K562 (cell line): ENCODE measurements around the gene FAM156A. TPM values are rescaled to one million over a fixed set of nuclear protein-coding genes. Genes with fewer than 3 reads are reported as not detected.
A peak's percentile ranks its signal among the peaks of the same experiment; 100 is the strongest.
"Not testable (repeated sequence)": the region's sequence is repeated elsewhere in the genome, so short reads cannot be mapped to it uniquely, and the experiment has no call there.

Source experiments
- ATAC-seq: fragments of 200-7000 bp; cut with Tn5 transposase; 3 replicates; pipeline ENCODE4 v1.9.1; 2020; ENCODE audit warnings: moderate library complexity
- Bru-seq: library from RNA; stranded (reverse); fragments of 400-500 nt; gene quantifications from one replicate; lab custom pipeline; 2021; lab: Mats Ljungman, UMichigan
- BruChase-seq, 2 experiments: library from RNA; stranded (reverse); fragments of 400-500 nt; gene quantifications; one replicate each; lab custom pipeline; 2021; lab: Mats Ljungman, UMichigan
- BruUV-seq: library from RNA; stranded (reverse); fragments of 400-500 nt; replicated peaks from 2 replicates; lab custom pipeline; 2021; lab: Mats Ljungman, UMichigan
- CTCF ChIA-PET: fragments of 300-600 bp; formaldehyde crosslinking; extraction: SDS; loops from one replicate; lab custom pipeline; 2021; ENCODE audit warnings: low intra/inter-chr PET ratio; lab: Yijun Ruan, JAX
- POLR2A ChIA-PET: fragments of 300-600, 350-650 bp; sonication (Branson Sonifier 250); formaldehyde crosslinking; extraction: SDS; loops from one replicate; lab custom pipeline; 2021; ENCODE audit warnings: antibody characterized with exemption, inconsistent platforms; lab: Yijun Ruan, JAX
- DNase-seq, 4 experiments: peaks; one replicate each; pipeline versions ENCODE4 v3.0.0 to v3.0.0-alpha.2; 2011 to 2018; ENCODE audit warnings: low spot score in 3 of 4, mixed read lengths in 3 of 4; ENCODE audit errors: extremely low read depth in 1 of 4
- FAIRE-seq: peaks from 2 replicates; lab custom pipeline; 2011; peaks lifted over from hg19 to GRCh38; lab: Jason Lieb, UNC
- H2AFZ ChIP-seq: 2 replicates; pipeline ENCODE4 v1.6.0; 2011; ENCODE audit warnings: low read depth, low read length, control low read depth, inconsistent platforms
- H3K27ac ChIP-seq: fragments of 200-600 bp; 3 replicates; pipeline ENCODE4 v1.8.0; 2011; ENCODE audit warnings: low read depth, mild to moderate bottlenecking, control low read depth, inconsistent platforms, low read length, moderate library complexity, mixed read lengths; ENCODE audit errors: extremely low read depth
- H3K27me3 ChIP-seq, 2 experiments: fragments of 300-600 bp in 1 of 2; 2 replicates in 1 of 2; 3 replicates in 1 of 2; pipeline versions ENCODE4 v1.6.0 to v1.8.0; 2011; ENCODE audit warnings: inconsistent platforms in 2 of 2, low read length in 2 of 2, mild to moderate bottlenecking in 1 of 2, mixed read lengths in 1 of 2, moderate library complexity in 1 of 2; ENCODE audit not compliant: control insufficient read depth in 2 of 2, insufficient read depth in 2 of 2
- H3K36me3 ChIP-seq: fragments of 300-600 bp; 3 replicates; pipeline ENCODE4 v1.8.0; 2011; ENCODE audit warnings: mild to moderate bottlenecking, low read length, inconsistent platforms; ENCODE audit not compliant: control insufficient read depth, insufficient read depth
- H3K4me1 ChIP-seq, 2 experiments: fragments of 200-600 bp in 1 of 2; replicated peaks in 1 of 2; 2 replicates in 1 of 2; 3 replicates in 1 of 2; pipeline versions ENCODE4 v1.5.1 to v1.8.0; 2011; ENCODE audit warnings: inconsistent platforms in 2 of 2, low read length in 2 of 2, mild to moderate bottlenecking in 1 of 2, mixed read lengths in 1 of 2, moderate library complexity in 1 of 2; ENCODE audit not compliant: control insufficient read depth in 2 of 2, insufficient read depth in 2 of 2
- H3K4me2 ChIP-seq: 2 replicates; pipeline ENCODE4 v1.6.1; 2011; ENCODE audit warnings: low read length, control low read depth, inconsistent platforms, mixed read lengths; ENCODE audit not compliant: insufficient read depth
- H3K4me3 ChIP-seq: fragments of 200-600 bp; sonication (generic), shearing (Covaris generic); 2 replicates; pipeline ENCODE4 v1.5.1; 2016; ENCODE audit warnings: control low read depth, inconsistent platforms
- H3K79me2 ChIP-seq: fragments of 200-600 bp; 3 replicates; pipeline ENCODE4 v1.8.0; 2011; ENCODE audit warnings: low read length, inconsistent platforms; ENCODE audit not compliant: control insufficient read depth, insufficient read depth
- H3K9ac ChIP-seq, 2 experiments: 2 replicates each; pipeline versions ENCODE4 v1.6.0 to v1.6.1; 2011; ENCODE audit warnings: low read depth in 2 of 2, low read length in 2 of 2, control low read depth in 1 of 2, inconsistent platforms in 1 of 2, mild to moderate bottlenecking in 1 of 2, mixed read lengths in 1 of 2; ENCODE audit not compliant: insufficient read depth in 1 of 2
- H3K9me1 ChIP-seq: one replicate; pipeline ENCODE4 v1.6.0; 2011; ENCODE audit warnings: inconsistent platforms, mild to moderate bottlenecking, low read length, moderate library complexity; ENCODE audit not compliant: control insufficient read depth, insufficient read depth
- H3K9me3 ChIP-seq: replicated peaks from 2 replicates; pipeline ENCODE4 v1.5.1; 2011; ENCODE audit warnings: low read depth, low read length, inconsistent platforms; ENCODE audit not compliant: control insufficient read depth, insufficient read depth
- H4K20me1 ChIP-seq: replicated peaks from 2 replicates; pipeline ENCODE4 v1.6.1; 2011; ENCODE audit warnings: low read length, inconsistent platforms, mixed read lengths; ENCODE audit not compliant: control insufficient read depth, insufficient read depth
- WGBS: fragments of 100-300 bp; shearing (Covaris generic); methylation state at CpG from one replicate; pipeline ENCODE4 v1.1.6; 2016; ENCODE audit warnings: low coverage, mixed read lengths; ENCODE audit not compliant: insufficient coverage; ENCODE audit errors: missing lambda C conversion rate; 5-methylcytosine and 5-hydroxymethylcytosine counted together
- in situ Hi-C: fragments of 300-500 bp; cut with MboI; formaldehyde crosslinking; loops from 4 replicates; pipeline ENCODE4 v1.15.0; 2018; ENCODE audit warnings: inconsistent platforms, mixed read lengths
- intact Hi-C: fragments of 100-400 bp; cut with micrococcal nuclease; formaldehyde crosslinking; loops from 2 replicates; pipeline ENCODE4 v1.14.2; 2022
- long read RNA-seq, 3 experiments: library from polyadenylated mRNA in 2 of 3; library from RNA in 1 of 3; unstranded in 2 of 3; stranded (forward) in 1 of 3; transcript quantifications; one replicate each; pipeline ENCODE4 v2.0.0, GENCODE V29; 2019 to 2022
- polyA minus RNA-seq, 3 experiments: library from RNA; depleted of rRNA, polyadenylated mRNA; stranded (reverse); fragments of >200 nt; gene quantifications; 2 replicates each; pipeline ENCODE4 v1.2.3, GENCODE V29; 2011
- polyA plus RNA-seq, 8 experiments: library from polyadenylated mRNA; depleted of rRNA in 4 of 8; stranded (reverse) in 5 of 8; unstranded in 3 of 8; fragments of >200 nt; fragmentation: Nextera tagmentation in 2 of 8; fragmentation: Illumina TruSeq in 1 of 8; extraction: Ambion mirVana in 2 of 8; extraction: Trizol in 1 of 8; gene quantifications; 2 replicates each; pipeline versions ENCODE4 v1.2.1 to v1.2.3, GENCODE V29; 2011 to 2014; ENCODE audit warnings: inconsistent platforms in 1 of 8, missing spikeins in 1 of 8
- total RNA-seq, 7 experiments: library from RNA; depleted of rRNA in 6 of 7; stranded (reverse); fragments of >200 nt in 6 of 7; fragmentation: Illumina TruSeq in 2 of 7; extraction: Trizol in 2 of 7; gene quantifications; 2 replicates each; pipeline versions ENCODE4 v1.2.1 to v1.2.3, GENCODE V29; 2011 to 2021; ENCODE audit warnings: low replicate concordance in 1 of 7

Gene FAM156A
- 56.1 and 59.3 TPM in 2 replicates for total RNA-seq (2011; cell fraction: chromatin; rRNA removed; ENCODE audit: low replicate concordance)
- total RNA-seq (2011; cell fraction: nucleolus; rRNA removed), result 16.8 and 19.7 TPM in 2 replicates
- 34.2 and 51.3 TPM in 2 replicates for total RNA-seq (2011; cell fraction: nucleoplasm; rRNA removed)
- 8.2 and 8.6 TPM in 2 replicates for total RNA-seq (2014; rRNA removed)
- 7.2 and 9.0 TPM in 2 replicates for total RNA-seq (2014; rRNA removed; fragmentation: Illumina TruSeq; extraction: Trizol)
- 6.6 and 8.8 TPM in 2 replicates for total RNA-seq (2015; rRNA removed; fragmentation: Illumina TruSeq; extraction: Trizol)
- 14.5 and 14.8 TPM in 2 replicates for total RNA-seq (2021)
- polyA plus RNA-seq (2011; rRNA removed), result 20.3 and 20.6 TPM in 2 replicates
- polyA plus RNA-seq (2011; cell fraction: cytosol; rRNA removed), result 18.9 and 20.6 TPM in 2 replicates
- polyA plus RNA-seq (2011; cell fraction: nucleus; rRNA removed), result 92.9 and 126 TPM in 2 replicates
- polyA plus RNA-seq (2012), result 19.4 and 25.5 TPM in 2 replicates
- 13.2 and 13.4 TPM in 2 replicates for polyA plus RNA-seq (2014; fragmentation: Illumina TruSeq; extraction: Trizol)
- 1 to 10 TPM; 1.9 to 2.9 TPM for polyA plus RNA-seq (2014; fragmentation: Nextera tagmentation; extraction: Ambion mirVana)
- polyA plus RNA-seq (2014; rRNA removed), result 16.7 and 20.3 TPM in 2 replicates
- 5.1 and 6.9 TPM in 2 replicates for polyA minus RNA-seq (2011; rRNA and poly(A)+ RNA removed)
- 2.9 and 6.2 TPM in 2 replicates for polyA minus RNA-seq (2011; cell fraction: cytosol; rRNA and poly(A)+ RNA removed)
- polyA minus RNA-seq (2011; cell fraction: nucleus; rRNA and poly(A)+ RNA removed), result 10.5 and 12.1 TPM in 2 replicates
- percentile 44 among the genes with signal in this experiment for Bru-seq, nascent RNA
- BruChase-seq, experiment 1, labeled RNA remaining after a 2-hour chase, result percentile 47 among the genes with signal in this experiment
- BruChase-seq, experiment 2, labeled RNA remaining after a 6-hour chase, result percentile 46 among the genes with signal in this experiment
- long read RNA-seq, experiment 1, transcript FAM156A-215 (4 exons, 644 nt), result minor isoform, 5 of 66 reads
- long read RNA-seq, experiment 1, transcript FAM156A-221 (3 exons, 3,757 nt), result minor isoform, 7 of 66 reads
- long read RNA-seq, experiment 1, transcript FAM156A-201 (4 exons, 2,942 nt), result major isoform, 11 of 66 reads
- long read RNA-seq, experiment 1, partial matches to known transcripts, result 6 of 66 reads
- long read RNA-seq, experiment 1, other reads (novel, unspliced or antisense), result 31 of 66 reads
- long read RNA-seq, experiment 2, partial matches to known transcripts, result 1 of 11 reads
- long read RNA-seq, experiment 2, other reads (novel, unspliced or antisense), result 5 of 11 reads
- long read RNA-seq, experiment 3, transcript FAM156A-215 (4 exons, 644 nt), result major isoform, 5 of 11 reads
- long read RNA-seq, experiment 3, partial matches to known transcripts, result 3 of 11 reads
- long read RNA-seq, experiment 3, other reads (novel, unspliced or antisense), result 2 of 11 reads

- H3K4me3 ChIP-seq, intact Hi-C loops, POLR2A ChIA-PET, H4K20me1 ChIP-seq, CTCF ChIA-PET, H3K9ac ChIP-seq, H3K4me2 ChIP-seq, H3K4me1 ChIP-seq, DNase-seq, H3K79me2 ChIP-seq, H3K27me3 ChIP-seq, H3K27ac ChIP-seq, BruUV-seq, H2AFZ ChIP-seq, H3K9me1 ChIP-seq, in situ Hi-C loops, H3K9me3 ChIP-seq, H3K36me3 ChIP-seq: not testable (repeated sequence)
- no CpG with 5 or more reads among the region's 91 CpGs for WGBS
- FAIRE-seq, result peak; percentile 95
- peak; percentile 91 for ATAC-seq
Measured at GRCh38 chrX:52958113-52958959, at the start of gene FAM156A. Gene FAM156A, minus strand, starts transcription at chrX:52958518. Its CDS starts 9,930 bp downstream, at chrX:52948588.
